ENCODE data around the gene SYNDIG1. TPM values are rescaled to one million over a fixed set of nuclear protein-coding genes. Genes with fewer than 3 reads are reported as not detected.
A peak's percentile ranks its signal among the peaks of the same experiment; 100 is the strongest.

The SYNDIG1 gene
- total RNA-seq, 1 experiment from 2014 or later = 5.4 TPM

GRCh38 chr20:24699321-24700165 lies 230.1 kb downstream of the SYNDIG1 start:
- H3K23me2 ChIP-seq (ENCODE audit: insufficient read length, low read depth, low read length, poor library complexity, severe bottlenecking) = no peaks in the 10 kb centered on the region
- H2BK5ac ChIP-seq (ENCODE audit: insufficient read length, low read length) = no peak overlapping the region
- no peak overlapping the region for H3K18ac ChIP-seq (ENCODE audit: insufficient read length, low read depth, low read length)
- no peak overlapping the region for H3K4ac ChIP-seq (ENCODE audit: low read depth, low read length)
- H4K91ac ChIP-seq (ENCODE audit: insufficient read length, low read depth, low read length) = no peak overlapping the region
- no peak overlapping the region for H2BK12ac ChIP-seq (ENCODE audit: insufficient read length, low read depth, low read length)
- Mint-ChIP-seq H3K36me3 (ENCODE audit: insufficient read depth in 1 of 3, low read depth in 3 of 3) (no peaks in the 10 kb centered on the region), H3K4me3 (no peak overlapping the region; a peak in 1 of 5 replicates), H3K4me1 (no peaks in the 10 kb centered on the region; a peak in 1 of 4 replicates), H3K27ac (no peak overlapping the region), H3K27me3 (ENCODE audit: low read depth) (no peaks in the 10 kb centered on the region; the same call in 1 of the 2 replicates), H3K9me3 (no peaks in the 10 kb centered on the region; a peak in 1 of 5 replicates)
- H2BK15ac ChIP-seq (ENCODE audit: low read depth, low read length) = no peak overlapping the region
- no peak overlapping the region for H4K5ac ChIP-seq (ENCODE audit: insufficient read length, low read depth, low read length)
- H3K4me1 ChIP-seq (ENCODE audit: insufficient read depth, low read length) = no peaks in the 10 kb centered on the region
- no peaks in the 10 kb centered on the region for H3K79me2 ChIP-seq (ENCODE audit: insufficient read depth, low read length)
- peak; percentile 16 for DNase-seq
- no peaks in the 10 kb centered on the region for H3K27me3 ChIP-seq (ENCODE audit: insufficient read depth, low read length)
- no peak overlapping the region for H3T11ph ChIP-seq (ENCODE audit: low read length)
- no CpG with 5 or more reads among the region's 8 CpGs for WGBS (ENCODE audit: extremely low coverage, insufficient read length, low lambda C conversion rate)
- H3K9ac ChIP-seq (ENCODE audit: extremely low read depth, insufficient read length, low read length) = no peak overlapping the region
- H2BK120ac ChIP-seq (ENCODE audit: low read depth, low read length, poor library complexity, severe bottlenecking) = no peak overlapping the region
- H3K27ac ChIP-seq (ENCODE audit: insufficient read length, low read depth, low read length) = no peak overlapping the region
- H4K8ac ChIP-seq (replicated peaks; ENCODE audit: insufficient read length, low read depth, low read length) = no peak overlapping the region
- H3K4me2 ChIP-seq (ENCODE audit: insufficient read depth, insufficient read length, low read length) = no peak overlapping the region
- H3K56ac ChIP-seq (ENCODE audit: insufficient read length, low read depth, low read length) = no peak overlapping the region
- H3K14ac ChIP-seq (ENCODE audit: insufficient read depth, low read length) = no peak overlapping the region; the same call in 1 of the 2 replicates
- no peak for TF ChIP-seq CTCF (conservative IDR thresholded peaks at IDR 0.05)
- H2BK20ac ChIP-seq (ENCODE audit: low read depth, low read length, poor library complexity, severe bottlenecking) = no peak overlapping the region
- H3K79me1 ChIP-seq (ENCODE audit: insufficient read depth, low read depth, low read length, poor library complexity, severe bottlenecking) = no peaks in the 10 kb centered on the region
- no peak overlapping the region for H2AFZ ChIP-seq (ENCODE audit: low read length)
- H4K20me1 ChIP-seq (ENCODE audit: control insufficient read depth, insufficient read depth, insufficient read length) = no peaks in the 10 kb centered on the region
- H3K23ac ChIP-seq (ENCODE audit: insufficient read length, low read depth, low read length) = no peak overlapping the region
- no peaks in the 10 kb centered on the region for H3K9me3 ChIP-seq (ENCODE audit: control insufficient read depth, low read depth, low read length)
- no peak overlapping the region for H2AK5ac ChIP-seq (ENCODE audit: insufficient read length, low read length)
